Measurements from ENCODE around the gene SERPINA5. TPM values are rescaled to one million over a fixed set of nuclear protein-coding genes. Genes with fewer than 3 reads are reported as not detected.
"Not testable (repeated sequence)": the region's sequence is repeated elsewhere in the genome, so short reads cannot be mapped to it uniquely, and the experiment has no call there.

The SERPINA5 gene
- polyA plus RNA-seq, 1 donor, result not detected

- no peak for DNase-seq (ENCODE audit: low read depth)
Measured at GRCh38 chr14:94621358-94622134, 40.3 kb downstream of the SERPINA5 start.

GRCh38 chr14:94622653-94623421 is 41.6 kb downstream of the SERPINA5 start:
- DNase-seq (ENCODE audit: low read depth), result no peak

DNA sequence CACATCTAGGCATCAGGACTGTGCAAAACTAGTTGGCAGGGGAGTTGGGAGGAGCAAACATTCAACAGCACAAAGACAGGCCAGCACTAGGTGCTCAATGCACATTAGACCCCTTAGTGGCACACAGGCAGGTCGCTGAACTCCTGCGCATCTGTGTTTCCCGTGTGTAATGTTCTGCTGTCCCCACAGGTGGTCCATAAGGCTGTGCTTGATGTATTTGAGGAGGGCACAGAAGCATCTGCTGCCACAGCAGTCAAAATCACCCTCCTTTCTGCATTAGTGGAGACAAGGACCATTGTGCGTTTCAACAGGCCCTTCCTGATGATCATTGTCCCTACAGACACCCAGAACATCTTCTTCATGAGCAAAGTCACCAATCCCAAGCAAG is 42.2 kb downstream of the SERPINA5 start:
- no peak for DNase-seq (ENCODE audit: low read depth)

DNA sequence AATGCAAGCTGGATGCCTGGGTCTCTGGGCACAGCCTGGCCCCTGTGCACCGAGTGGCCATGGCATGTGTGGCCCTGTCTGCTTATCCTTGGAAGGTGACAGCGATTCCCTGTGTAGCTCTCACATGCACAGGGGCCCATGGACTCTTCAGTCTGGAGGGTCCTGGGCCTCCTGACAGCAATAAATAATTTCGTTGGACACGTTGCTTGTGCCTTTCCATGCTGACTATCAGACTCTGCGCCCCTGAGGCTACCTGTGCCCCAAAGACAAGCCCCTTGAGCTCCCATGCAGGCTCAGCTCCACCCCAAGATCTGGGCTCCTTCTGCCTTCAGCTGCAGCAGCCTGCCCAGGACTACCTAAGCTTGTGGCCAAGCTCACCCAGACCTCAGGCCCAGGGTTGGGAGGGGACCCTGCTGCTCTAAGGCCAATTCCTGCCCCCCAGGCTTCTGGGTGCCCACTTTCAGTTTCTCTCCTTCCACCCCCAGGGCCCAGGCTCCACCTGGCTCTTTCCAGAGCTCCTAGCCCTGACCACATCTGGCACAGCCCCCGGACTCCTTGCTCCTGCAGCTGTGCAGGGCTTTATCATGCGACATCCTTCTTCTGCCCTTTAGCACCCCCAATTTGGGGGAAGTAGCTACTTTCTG is 42.8 kb downstream of the SERPINA5 start:
- no peak for DNase-seq (ENCODE audit: low read depth)

DNA sequence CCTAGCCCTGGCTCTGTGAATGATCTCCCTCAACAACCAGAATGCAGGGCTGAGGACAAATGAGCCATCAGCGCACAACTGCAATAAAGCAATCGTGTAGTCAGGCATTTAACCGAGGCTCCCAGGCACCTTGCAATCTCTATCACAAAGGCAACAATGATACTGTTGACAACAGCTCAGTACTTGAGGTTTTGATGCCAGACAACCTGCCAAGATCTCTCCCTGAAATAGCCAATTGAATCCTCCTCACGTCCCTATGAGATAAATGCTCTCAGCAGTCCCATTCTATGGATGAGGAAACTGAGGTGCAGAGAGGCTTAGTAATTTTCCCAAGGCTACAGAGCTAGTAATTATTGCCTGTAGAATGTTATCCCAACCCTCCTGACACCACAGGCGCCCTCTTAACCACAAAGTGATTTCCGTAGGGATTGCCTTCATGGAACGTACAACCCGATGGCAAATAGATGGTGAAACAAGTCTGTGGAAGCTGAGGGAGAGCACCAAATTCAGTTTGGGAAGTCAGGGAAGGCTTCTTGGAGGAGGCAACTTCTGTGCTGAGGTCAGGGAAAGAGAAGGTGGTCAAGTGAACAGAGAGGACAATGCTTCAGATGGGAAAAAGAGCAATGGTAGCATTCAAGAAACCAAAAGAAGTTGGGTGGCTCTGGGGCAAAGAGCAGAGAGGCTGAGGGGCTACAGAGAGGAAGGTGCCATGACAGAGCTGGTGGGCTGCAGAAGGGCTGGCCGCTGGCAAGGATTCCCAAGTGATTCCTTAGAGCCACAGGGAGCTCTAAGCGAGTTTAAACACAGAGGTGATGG is 43.5 kb downstream of the SERPINA5 start:
- no peak for DNase-seq (ENCODE audit: low read depth)

- no peak for DNase-seq (ENCODE audit: low read depth)
Measured at GRCh38 chr14:94625353-94625635, 44.1 kb downstream of the SERPINA5 start.

- DNase-seq (ENCODE audit: low read depth), result no peak
Measured at GRCh38 chr14:94628578-94628977, 47.4 kb downstream of the SERPINA5 start.

DNA sequence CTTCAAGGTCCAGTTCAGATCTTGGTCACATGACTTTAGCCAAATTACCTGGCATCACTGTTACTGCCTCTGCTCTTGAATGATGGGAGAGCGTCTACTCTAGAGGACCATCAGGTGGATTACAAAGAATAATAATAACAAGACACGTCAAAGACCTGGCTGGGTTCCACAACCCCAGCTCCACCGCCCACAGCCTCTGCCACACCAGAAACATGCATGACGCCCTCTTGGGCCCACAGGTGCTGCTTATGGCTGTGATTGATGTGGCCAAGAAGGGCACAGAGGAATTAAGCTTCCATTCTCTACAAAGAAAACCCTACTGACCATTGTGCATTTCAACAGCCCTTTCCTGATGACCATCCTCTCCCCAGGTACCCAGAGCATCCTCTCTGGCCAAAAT is 49.2 kb downstream of the SERPINA5 start:
- DNase-seq (ENCODE audit: low read depth), result no peak

GRCh38 chr14:94631050-94631449 is 49.8 kb downstream of the SERPINA5 start:
- DNase-seq (ENCODE audit: low read depth), result no peak

- no peak for DNase-seq (ENCODE audit: low read depth)
Measured at GRCh38 chr14:94631536-94632304, 50.5 kb downstream of the SERPINA5 start.

- no peak for DNase-seq (ENCODE audit: low read depth)
Measured at GRCh38 chr14:94632305-94632590, 51.0 kb downstream of the SERPINA5 start.

GRCh38 chr14:94633121-94633520 is 51.9 kb downstream of the SERPINA5 start:
- DNase-seq (ENCODE audit: low read depth), result no peak

DNA sequence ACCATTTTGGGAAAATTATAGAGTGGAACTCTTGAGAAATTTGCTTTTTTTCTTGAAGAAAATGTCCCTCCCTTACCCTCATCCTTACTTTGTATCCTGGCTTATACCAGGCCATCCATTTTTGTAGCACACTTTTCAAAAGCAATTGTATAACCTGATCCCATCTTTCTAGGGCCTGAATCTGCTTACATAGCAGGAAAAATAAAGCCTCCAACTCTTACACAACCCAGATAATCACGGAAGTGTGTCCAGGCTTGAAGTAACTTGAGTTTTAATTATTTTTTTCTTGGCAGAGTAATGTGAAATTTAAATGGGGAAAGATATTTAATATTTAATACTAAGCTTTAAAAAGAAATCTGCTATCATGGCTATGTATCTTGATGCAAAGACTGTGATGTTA is 53.9 kb downstream of the SERPINA5 start:
- no peak for DNase-seq (ENCODE audit: low read depth)

- no peak for DNase-seq (ENCODE audit: low read depth)
Measured at GRCh38 chr14:94636744-94637412, 55.7 kb downstream of the SERPINA5 start.

DNA sequence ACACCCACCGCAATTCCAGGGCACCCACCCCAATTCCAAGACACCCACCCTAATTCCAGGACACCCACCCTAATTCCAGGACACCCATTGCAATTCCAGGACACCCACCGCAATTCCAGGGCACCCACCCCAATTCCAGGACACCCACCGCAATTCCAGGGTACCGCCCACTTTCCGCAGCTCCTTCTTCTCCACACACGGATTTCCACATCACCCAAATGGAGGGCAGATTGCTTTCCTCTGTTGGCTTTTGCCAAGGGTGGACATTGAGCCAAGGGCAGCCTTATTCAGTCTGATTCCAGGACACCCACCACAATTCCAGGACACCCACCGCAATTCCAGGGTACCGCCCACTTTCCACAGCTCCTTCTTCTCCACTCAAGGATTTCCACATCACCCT is 56.6 kb downstream of the SERPINA5 start:
- DNase-seq (ENCODE audit: low read depth), result not testable (repeated sequence)

DNA sequence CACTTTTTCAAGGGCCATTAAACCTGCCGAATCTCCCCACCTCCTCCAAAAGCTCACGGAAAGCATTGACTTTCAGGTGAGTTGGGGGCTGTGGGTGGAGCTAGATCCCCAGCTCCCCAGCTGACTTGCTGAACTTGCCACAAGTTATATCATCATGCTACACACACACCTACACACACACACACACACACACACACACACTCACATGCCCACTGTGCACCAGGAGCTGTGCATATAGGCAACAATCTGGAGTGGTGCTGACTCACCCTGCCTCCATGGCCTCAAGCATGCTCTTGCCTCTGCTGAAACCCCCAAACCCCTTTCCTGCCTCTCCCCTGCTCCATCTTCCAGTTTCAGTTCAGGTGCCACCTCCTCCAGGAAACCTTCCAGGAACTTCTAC is 57.1 kb downstream of the SERPINA5 start:
- no peak for DNase-seq (ENCODE audit: low read depth)

GRCh38 chr14:94638961-94639817 is 58.0 kb downstream of the SERPINA5 start:
- DNase-seq (ENCODE audit: low read depth), result no peak

DNA sequence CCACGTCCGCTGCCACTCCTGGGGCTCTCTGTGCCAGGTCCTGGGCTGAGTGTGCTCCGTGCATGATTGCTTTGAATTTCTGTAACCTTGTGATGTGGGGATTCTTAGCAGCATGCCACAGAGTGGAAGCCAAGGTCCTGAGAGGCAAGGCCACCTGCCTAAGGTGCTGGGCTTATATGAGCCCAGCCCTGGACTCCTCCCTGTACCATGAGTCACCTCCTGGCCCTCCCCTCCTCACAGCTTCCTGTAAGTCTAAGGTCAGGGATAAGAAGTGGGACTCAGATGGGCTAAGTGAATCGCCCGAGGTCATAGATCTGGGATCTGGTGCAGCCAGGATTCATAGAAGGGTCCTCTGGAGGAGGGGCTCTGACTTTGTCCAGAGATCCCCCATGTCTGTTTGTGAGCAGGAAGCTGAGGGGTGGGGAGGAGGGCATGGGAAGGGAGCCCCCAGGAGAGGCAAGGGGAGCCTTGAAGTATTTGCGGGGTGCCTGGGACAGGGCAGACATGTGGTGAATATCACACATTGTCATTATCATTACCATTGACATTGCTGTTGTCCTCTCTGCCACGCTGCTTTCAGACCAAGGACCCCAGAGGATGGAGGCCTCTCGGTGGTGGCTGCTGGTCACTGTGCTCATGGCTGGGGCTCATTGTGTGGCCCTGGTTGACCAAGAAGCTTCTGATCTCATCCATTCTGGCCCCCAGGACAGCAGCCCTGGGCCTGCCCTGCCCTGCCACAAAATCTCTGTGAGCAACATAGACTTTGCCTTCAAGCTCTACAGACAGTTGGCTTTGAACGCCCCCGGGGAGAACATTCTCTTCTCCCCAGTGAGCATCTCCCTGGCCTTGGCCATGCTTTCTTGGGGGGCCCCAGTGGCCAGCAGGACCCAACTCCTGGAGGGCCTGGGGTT is 59.8 kb downstream of the SERPINA5 start:
- no peak for DNase-seq (ENCODE audit: low read depth)

DNA sequence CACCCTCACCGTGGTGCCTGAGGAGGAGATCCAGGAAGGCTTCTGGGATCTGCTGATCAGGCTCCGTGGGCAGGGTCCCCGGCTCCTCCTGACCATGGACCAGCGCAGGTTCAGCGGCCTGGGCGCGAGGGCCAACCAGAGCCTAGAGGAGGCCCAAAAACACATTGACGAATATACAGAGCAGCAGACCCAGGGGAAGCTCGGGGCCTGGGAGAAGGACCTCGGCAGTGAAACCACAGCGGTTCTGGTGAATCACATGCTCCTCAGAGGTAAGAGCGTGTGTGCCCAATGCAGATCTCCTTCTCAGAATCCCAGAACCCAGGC is 60.4 kb downstream of the SERPINA5 start:
- DNase-seq (ENCODE audit: low read depth), result no peak

Data from forelimb muscle (tissue), 1 donor.